Loucy (cell line): ENCODE data around the gene TSC22D3.
A peak's percentile ranks its signal among the peaks of the same experiment; 100 is the strongest.

ENCODE experiments used
- H2AFZ ChIP-seq: fragments of 200-600 bp; sonication (generic); 2 replicates; pipeline ENCODE4 v1.6.0; 2016; ENCODE audit warnings: antibody characterized with exemption, mild to moderate bottlenecking, low read length, moderate library complexity
- H3F3A ChIP-seq: fragments of 200-600 bp; 2 replicates; pipeline ENCODE4 v1.6.0; 2016; ENCODE audit warnings: antibody characterized with exemption, low read depth, mild to moderate bottlenecking
- H3K27me3 ChIP-seq: fragments of 200-600 bp; sonication (generic); 2 replicates; pipeline ENCODE4 v1.6.1; 2014; ENCODE audit warnings: low read length, mild to moderate bottlenecking; ENCODE audit not compliant: insufficient read depth, poor library complexity, severe bottlenecking
- H3K36me3 ChIP-seq: fragments of 200-600 bp; sonication (generic); 2 replicates; pipeline ENCODE4 v1.6.1; 2016; ENCODE audit warnings: low read length; ENCODE audit not compliant: insufficient read depth
- H3K4me1 ChIP-seq: fragments of 200-600 bp; sonication (generic); 2 replicates; pipeline ENCODE4 v1.5.1; 2014; ENCODE audit warnings: low read length, mild to moderate bottlenecking; ENCODE audit not compliant: insufficient read depth, poor library complexity, severe bottlenecking
- H3K4me2 ChIP-seq: fragments of 200-600 bp; sonication (generic); 2 replicates; pipeline ENCODE4 v1.6.0; 2014; ENCODE audit warnings: antibody characterized with exemption, low read length, low read depth, mild to moderate bottlenecking; ENCODE audit not compliant: poor library complexity, severe bottlenecking
- H3K4me3 ChIP-seq: fragments of 200-600 bp; sonication (generic); 2 replicates; pipeline ENCODE4 v1.5.1; 2014; ENCODE audit warnings: low read length, mild to moderate bottlenecking, mixed read lengths; ENCODE audit not compliant: poor library complexity, severe bottlenecking
- H3K79me2 ChIP-seq: fragments of 200-600 bp; sonication (generic); 2 replicates; pipeline ENCODE4 v1.6.1; 2014; ENCODE audit warnings: low read length; ENCODE audit not compliant: insufficient read depth
- H3K9ac ChIP-seq: fragments of 200-600 bp; sonication (generic); 2 replicates; pipeline ENCODE4 v1.6.0; 2014; ENCODE audit warnings: mild to moderate bottlenecking, low read depth, low read length, moderate library complexity; ENCODE audit not compliant: poor library complexity, severe bottlenecking
- H3K9me2 ChIP-seq: fragments of 200-600 bp; sonication (generic); replicated peaks from 2 replicates; pipeline ENCODE4 v1.6.1; 2016; ENCODE audit warnings: low read depth, low read length, mixed read lengths
- H3K9me3 ChIP-seq: fragments of 200-600 bp; sonication (generic); 2 replicates; pipeline ENCODE4 v1.6.1; 2014; ENCODE audit warnings: mild to moderate bottlenecking, antibody characterized with exemption, low read length, low read depth; ENCODE audit not compliant: insufficient read depth
- H4K20me1 ChIP-seq: fragments of 200-600 bp; sonication (generic); 2 replicates; pipeline ENCODE4 v1.6.0; 2014; ENCODE audit warnings: antibody characterized with exemption, low read length, mild to moderate bottlenecking; ENCODE audit not compliant: insufficient read depth, poor library complexity, severe bottlenecking
- EZH2phosphoT487 ChIP-seq: fragments of 200-600 bp; IDR thresholded peaks from 2 replicates; pipeline ENCODE4 v1.6.1; 2018; ENCODE audit warnings: antibody characterized with exemption, mild to moderate bottlenecking, moderate library complexity, borderline replicate concordance
- TF ChIP-seq, protein P1 (sequence below): fragments of 200-600 bp; sonication (generic); conservative IDR thresholded peaks from 2 replicates; pipeline ENCODE4 v1.5.1; 2014; ENCODE audit warnings: mild to moderate bottlenecking, antibody characterized with exemption, low read length

The TSC22D3 gene

DNA sequence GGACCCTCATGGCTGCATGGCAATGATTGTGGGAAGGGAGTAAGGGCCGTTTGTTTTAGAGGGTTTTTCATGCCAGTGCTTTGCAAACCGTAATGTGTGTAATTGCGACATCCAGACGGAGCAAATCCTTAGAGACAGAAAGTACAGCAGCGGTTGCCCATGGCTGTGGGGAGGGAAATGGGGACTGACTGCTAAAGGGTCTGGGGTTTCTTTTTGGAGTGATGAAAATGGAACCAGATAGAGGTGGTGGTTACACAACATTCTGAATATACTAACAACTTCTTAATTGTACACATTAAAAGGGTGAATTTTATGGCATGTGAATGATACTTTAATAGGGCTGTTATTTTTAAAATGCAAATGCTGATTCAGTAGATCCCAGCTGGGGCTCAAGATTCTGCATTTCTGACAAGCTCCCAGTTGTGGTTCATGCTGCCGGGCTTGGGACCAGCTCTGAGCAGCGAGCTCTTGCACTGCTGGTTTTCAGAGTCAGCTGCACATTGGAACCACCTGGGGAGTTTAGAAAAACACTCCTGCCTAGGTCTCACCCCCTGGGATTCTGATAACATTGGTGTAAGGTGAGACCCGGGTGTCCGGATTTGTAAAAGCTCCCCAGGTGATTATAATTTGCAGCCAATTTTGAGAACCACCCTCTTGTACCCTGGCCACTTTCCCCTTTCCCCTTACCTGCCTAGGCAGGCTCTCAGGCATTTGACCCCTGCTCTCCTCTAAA lies 99.6 kb downstream of the TSC22D3 start:
- Histone ChIP-seq H3K9me3 (no peaks in the 10 kb centered on the region), H3K9me2 (no peaks in the 10 kb centered on the region), H3K36me3 (no peaks in the 10 kb centered on the region), H3K27me3 (no peaks in the 10 kb centered on the region), H4K20me1 (no peaks in the 10 kb centered on the region), H2AFZ (no peak overlapping the region), H3K4me1 (peaks cover 39% of the 10 kb centered on the region), H3K9ac (no peak overlapping the region), H3K4me3 (no peak overlapping the region), H3K4me2 (no peak overlapping the region), H3K79me2 (peaks cover 23% of the 10 kb centered on the region; the same call in 1 of the 2 replicates), H3F3A (peaks cover 7% of the 10 kb centered on the region; the same call in 1 of the 2 replicates)
- TF ChIP-seq, protein P1, sequence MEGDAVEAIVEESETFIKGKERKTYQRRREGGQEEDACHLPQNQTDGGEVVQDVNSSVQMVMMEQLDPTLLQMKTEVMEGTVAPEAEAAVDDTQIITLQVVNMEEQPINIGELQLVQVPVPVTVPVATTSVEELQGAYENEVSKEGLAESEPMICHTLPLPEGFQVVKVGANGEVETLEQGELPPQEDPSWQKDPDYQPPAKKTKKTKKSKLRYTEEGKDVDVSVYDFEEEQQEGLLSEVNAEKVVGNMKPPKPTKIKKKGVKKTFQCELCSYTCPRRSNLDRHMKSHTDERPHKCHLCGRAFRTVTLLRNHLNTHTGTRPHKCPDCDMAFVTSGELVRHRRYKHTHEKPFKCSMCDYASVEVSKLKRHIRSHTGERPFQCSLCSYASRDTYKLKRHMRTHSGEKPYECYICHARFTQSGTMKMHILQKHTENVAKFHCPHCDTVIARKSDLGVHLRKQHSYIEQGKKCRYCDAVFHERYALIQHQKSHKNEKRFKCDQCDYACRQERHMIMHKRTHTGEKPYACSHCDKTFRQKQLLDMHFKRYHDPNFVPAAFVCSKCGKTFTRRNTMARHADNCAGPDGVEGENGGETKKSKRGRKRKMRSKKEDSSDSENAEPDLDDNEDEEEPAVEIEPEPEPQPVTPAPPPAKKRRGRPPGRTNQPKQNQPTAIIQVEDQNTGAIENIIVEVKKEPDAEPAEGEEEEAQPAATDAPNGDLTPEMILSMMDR, result no peak
- no peak for TF ChIP-seq EZH2phosphoT487

DNA sequence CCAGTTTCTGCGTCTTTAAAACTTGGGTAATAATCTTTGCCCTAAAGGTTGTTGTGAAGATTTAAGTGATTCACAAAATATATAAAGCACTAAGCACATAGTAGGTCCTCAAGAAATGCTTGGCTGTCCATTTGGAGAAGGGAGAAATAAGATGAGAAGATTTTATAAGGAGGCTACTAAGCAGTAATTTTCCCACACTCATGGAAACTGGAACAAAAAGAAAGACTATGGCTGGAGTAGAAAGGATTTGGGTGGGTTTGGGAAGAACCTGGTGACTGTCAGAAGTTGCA lies 100.3 kb downstream of the TSC22D3 start:
- no peak overlapping the region for H3K9ac ChIP-seq
- no peaks in the 10 kb centered on the region for H3K9me2 ChIP-seq
- no peaks in the 10 kb centered on the region for H4K20me1 ChIP-seq
- H3K9me3 ChIP-seq, result no peaks in the 10 kb centered on the region
- H3K4me2 ChIP-seq, result peak overlapping the region; percentile 95
- TF ChIP-seq, protein P1, result no peak
- TF ChIP-seq EZH2phosphoT487, result no peak
- peaks cover 17% of the 10 kb centered on the region; the same call in 1 of the 2 replicates for H3K79me2 ChIP-seq
- peaks cover 39% of the 10 kb centered on the region for H3K4me1 ChIP-seq
- H3K27me3 ChIP-seq, result no peaks in the 10 kb centered on the region
- no peak overlapping the region for H2AFZ ChIP-seq
- H3K36me3 ChIP-seq, result no peaks in the 10 kb centered on the region
- peaks cover 7% of the 10 kb centered on the region; the same call in 1 of the 2 replicates for H3F3A ChIP-seq
- no peak overlapping the region for H3K4me3 ChIP-seq

DNA sequence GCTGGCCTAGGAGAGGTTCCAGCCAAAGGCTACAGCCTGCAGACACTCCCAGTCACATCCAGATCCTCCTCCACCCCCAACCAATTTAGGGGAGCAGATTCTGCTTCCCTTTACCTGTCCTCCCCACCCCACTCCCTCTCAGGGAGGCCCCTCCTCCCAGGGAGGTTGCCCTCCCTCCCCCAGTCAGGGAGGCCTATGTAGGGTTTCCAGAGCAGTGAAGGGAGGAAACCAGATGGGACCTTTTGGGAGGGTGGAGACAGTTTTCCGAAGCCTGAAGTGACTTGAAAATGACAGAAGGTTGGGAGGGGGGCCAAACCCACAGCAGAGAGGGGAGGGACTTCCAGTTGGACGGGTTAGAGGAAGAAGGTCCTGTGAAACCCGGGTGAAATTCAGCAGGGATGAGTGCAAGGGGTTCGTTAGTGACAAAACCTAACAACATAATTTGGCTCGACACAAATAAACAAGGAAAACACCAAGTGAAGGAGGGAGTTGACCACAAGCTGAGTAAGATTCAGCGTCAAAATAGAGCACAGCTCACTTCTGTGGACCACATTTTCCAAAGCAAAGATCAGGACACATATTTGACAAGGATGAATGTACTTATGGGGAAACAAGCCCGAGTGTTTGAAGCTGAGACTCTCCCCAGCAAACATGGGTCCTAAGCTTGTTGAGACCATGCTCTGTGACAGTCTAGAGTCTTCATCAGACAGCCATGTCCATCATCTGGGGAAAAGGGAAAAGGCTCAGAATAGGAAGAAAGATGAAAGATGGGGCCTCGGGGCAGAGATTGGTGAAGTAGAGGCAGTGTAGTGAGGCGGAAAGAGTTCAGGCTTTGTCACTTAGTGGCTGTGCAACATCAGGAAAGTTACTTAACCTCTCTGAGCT lies 100.9 kb downstream of the TSC22D3 start:
- no peaks in the 10 kb centered on the region for H3K36me3 ChIP-seq
- no peaks in the 10 kb centered on the region for H4K20me1 ChIP-seq
- no peaks in the 10 kb centered on the region for H3K27me3 ChIP-seq
- no peaks in the 10 kb centered on the region for H3K9me2 ChIP-seq
- peak overlapping the region; percentile 95 for H3K4me2 ChIP-seq
- peak overlapping the region; percentile 40 for H3K9ac ChIP-seq
- peaks cover 36% of the 10 kb centered on the region for H3K4me1 ChIP-seq
- TF ChIP-seq EZH2phosphoT487, result no peak
- peaks cover 7% of the 10 kb centered on the region; the same call in 1 of the 2 replicates for H3F3A ChIP-seq
- H2AFZ ChIP-seq, result no peak overlapping the region
- H3K9me3 ChIP-seq, result no peaks in the 10 kb centered on the region
- peaks cover 11% of the 10 kb centered on the region; the same call in 1 of the 2 replicates for H3K79me2 ChIP-seq
- H3K4me3 ChIP-seq, result peak overlapping the region; percentile 72
